NCI-H1105 treated with DMSO at 0.1 percent for 48 hours (cell line): Measurements from ENCODE around the gene ARG2.

ENCODE experiments used
- DNase-seq: peaks from one replicate; lab custom pipeline; 2025; lab: John Stamatoyannopoulos, UW

Gene ARG2

GRCh38 chr14:67638642-67639041, 18.9 kb downstream of the ARG2 start:
- DNase-seq: no peak

GRCh38 chr14:67641480-67641879, 21.8 kb downstream of the ARG2 start:
- no peak for DNase-seq

- DNase-seq: no peak
These were observed 22.4 kb downstream of the ARG2 start for GRCh38 chr14:67641902-67642749.

DNA sequence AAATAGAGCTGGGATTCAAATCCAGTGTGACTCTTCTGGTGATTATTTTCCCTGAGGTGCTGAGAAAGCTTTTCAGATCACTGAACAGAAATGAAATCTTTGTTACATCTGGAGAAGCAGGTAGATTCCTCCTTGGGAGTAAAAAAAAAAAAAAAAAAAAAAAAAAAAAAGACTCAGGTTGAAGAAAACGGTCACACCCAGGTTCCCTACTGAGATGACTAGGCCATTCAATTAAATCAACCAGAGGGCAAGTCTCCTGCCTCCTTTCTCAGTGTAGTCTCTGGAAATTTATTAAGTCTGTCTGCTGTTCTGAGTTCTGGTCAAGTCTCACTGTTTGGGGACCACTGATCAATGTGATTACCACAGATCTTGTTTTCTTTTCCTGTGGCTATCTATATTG, 24.0 kb downstream of the ARG2 start:
- DNase-seq: no peak

DNA sequence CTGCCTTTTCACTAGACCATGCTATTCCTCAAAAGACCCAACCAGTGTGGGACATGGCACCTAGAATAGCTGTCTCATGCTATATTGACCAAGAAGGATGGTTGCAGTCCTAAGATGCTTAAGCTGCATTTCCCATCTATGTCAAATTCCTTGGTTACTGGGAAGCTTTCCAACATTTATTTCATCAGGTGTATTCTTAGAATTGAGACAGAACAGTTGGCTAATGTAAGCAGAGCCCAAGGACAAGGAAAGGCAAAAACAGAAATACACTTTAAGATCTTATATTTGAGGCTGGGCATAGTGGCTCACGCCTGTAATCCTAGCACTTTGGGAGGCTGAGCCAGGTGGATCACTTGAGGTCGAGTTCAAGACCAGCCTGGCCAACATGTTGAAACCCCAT, 24.7 kb downstream of the ARG2 start:
- DNase-seq: no peak

DNA sequence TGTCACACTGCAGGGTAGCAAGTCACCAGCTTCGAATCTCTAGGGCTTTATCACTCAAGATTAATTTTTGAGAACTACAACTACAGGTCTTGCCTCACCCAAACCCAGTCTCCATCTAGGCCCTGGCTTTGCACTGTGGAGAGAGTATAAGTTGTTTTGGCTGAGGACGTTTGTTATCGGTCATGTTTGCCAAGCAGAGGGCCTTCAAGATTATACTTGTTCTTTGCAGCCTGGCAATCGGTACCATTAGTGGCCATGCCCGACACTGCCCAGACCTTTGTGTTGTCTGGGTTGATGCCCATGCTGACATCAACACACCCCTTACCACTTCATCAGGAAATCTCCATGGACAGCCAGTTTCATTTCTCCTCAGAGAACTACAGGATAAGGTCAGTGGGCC, 25.7 kb downstream of the ARG2 start:
- no peak for DNase-seq

DNA sequence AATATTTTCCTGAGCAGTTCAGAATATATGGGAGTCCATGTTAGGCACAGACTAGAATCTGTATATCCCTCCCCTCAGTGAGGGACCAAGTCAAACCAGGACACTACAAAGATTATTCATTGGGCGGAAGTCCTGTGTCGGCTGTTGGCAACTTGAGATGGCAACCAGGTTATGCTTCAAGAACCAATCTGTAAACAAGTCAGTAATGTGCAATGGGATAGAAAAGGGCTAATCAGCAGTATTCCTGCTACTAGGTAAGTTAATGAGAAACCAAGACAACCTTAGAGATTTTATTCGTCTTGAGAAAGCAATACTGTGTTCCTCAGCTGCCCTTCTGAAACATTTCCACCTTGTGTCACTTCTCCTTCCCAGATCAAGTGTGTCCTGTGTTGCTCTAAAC, 26.4 kb downstream of the ARG2 start:
- DNase-seq: no peak

DNA sequence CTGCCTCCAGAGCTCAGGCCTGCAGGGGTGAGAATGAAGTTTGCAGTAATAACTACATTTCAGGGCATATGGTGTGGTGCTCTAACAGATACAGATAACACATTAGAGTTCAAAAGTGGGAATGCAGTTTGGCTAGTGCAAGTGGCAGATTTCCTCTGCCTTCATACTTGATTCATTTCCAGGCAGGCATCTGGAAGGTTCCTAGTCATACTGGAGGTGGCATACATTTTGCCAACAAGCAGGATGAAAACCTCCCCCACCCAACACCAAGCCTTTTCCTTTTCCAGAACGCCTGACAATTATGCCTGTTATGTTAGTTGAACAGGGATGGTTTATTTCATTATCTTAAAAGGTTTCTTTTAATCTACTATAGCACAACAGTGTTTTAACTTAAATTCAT, 30.4 kb downstream of the ARG2 start:
- DNase-seq: no peak

DNA sequence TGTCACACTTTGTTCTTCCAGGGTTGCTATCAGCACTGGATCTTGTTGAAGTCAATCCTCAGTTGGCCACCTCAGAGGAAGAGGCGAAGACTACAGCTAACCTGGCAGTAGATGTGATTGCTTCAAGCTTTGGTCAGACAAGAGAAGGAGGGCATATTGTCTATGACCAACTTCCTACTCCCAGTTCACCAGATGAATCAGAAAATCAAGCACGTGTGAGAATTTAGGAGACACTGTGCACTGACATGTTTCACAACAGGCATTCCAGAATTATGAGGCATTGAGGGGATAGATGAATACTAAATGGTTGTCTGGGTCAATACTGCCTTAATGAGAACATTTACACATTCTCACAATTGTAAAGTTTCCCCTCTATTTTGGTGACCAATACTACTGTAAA, 31.0 kb downstream of the ARG2 start:
- DNase-seq: no peak

DNA sequence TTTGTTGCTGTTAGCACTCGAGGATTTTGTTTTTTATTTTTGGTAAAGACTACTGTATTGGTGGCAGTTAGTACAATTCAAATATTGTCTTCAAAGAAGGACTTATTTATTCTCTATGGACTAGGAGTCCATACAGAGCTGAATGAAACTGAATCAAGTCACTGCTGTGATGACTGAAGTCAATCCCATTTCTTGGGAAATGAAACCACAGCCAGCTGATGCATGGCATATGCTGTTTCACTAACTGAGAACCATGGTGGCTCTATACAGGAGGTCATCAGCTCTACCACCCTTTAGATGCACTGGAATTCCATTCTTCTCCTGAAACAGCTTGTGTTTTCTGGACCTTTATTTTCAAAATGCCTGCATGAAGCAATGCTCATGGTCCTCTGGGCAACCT, 32.5 kb downstream of the ARG2 start:
- DNase-seq: no peak

DNA sequence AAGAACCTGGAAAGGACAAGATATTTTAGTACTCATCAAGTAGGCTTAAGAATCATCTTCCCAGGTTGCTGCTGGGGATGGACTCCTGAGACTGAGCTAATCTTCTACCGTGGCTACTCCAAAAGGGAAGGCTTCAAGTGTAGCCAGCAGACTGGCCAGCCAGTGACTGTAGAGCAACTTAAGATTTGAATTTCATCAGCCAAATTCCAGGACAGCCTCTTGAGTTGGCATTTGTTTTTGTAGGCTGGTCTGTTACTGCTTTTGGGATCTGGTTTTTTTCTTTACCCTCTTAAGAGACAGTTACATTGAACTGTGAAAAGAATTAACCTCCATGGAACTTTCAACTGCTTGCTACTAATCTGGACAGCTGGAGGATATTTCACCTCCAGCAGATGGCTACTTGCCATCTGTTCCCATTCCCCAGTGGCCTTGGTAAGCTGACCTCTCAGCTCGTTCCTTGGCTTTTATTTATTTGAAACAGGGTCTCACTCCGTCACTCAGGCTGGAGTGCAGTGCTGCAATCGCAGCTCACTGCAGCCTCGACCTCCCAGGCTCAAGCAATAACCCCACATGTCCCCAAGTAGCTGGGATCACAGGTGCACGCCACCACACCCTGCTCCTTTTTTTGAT, 34.0 kb downstream of the ARG2 start:
- DNase-seq: no peak

DNA sequence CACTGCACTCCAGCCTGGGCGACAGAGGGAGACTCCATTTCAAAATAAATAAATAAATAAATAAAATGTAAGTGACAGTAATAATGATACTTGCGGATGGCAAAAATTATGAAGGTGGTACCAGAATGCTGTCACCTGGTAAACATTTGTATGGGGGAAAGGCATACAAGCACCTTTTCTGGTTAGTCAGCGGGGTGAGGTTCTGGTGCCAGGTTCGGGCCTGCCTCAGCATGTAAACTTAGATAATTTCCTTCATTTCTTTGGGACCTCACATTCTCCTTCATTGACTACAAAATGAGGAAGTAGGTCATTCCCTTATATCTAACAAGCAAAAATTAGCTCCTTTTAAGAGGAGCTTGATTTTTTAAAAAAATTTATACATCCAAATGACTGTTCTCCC, 43.9 kb downstream of the ARG2 start:
- DNase-seq: no peak

GRCh38 chr14:67665868-67666267, 46.1 kb downstream of the ARG2 start:
- no peak for DNase-seq

DNA sequence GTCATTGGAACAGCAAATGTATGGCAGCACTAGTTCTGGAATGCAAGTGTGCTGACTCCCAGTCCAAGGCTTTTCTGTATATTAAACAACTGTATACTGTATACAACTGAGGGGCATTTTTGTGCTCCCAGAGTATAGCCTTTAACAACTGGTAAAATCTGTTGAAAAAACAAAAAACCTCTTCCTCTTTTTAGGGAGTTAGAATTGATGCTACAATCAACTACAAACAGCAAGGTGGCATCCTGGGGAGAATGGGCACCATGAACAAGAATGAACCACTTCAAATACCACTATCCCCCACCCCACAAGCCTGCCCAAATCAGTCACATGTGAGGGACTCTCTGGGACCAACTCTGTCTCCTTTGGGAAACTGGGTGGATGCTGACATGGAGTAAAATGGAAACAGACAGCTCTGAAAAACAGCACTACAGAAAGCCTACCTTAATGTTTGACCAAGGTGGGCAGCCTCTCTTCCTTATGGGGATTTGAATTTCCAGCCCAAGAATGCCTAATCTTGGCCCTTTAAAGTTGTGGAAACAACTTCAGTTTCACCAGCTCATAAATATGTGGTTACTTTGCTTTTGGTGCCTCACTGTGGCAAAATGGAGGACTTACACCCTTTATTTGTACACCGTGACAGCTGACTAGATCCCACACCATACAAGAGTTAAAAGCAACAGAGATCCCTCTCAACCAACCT, 47.2 kb downstream of the ARG2 start:
- peak; percentile 16 for DNase-seq

GRCh38 chr14:67668559-67668958, 48.8 kb downstream of the ARG2 start:
- no peak for DNase-seq

DNA sequence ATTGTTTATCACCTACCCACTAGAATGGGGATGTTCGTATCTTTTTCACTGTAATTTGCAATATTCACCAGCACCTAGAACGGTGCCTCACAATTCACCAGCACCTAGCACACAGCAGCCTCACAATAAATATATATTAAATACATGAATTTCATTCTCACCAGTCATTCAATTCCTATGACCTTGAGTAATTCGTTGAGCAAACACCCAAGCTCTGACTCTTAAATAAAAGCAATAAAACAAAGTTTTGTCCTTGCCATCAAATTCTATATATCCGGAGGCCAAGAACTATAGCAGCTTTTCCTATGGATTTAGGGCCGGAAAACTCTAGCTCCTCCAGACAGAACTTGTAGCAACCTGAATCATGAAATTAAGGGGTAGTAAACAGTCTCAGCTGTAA, 53.7 kb downstream of the ARG2 start:
- DNase-seq: no peak

GRCh38 chr14:67674139-67674479, 54.4 kb downstream of the ARG2 start:
- peak; percentile 60 for DNase-seq

- DNase-seq: peak; percentile 81
These were observed 54.9 kb downstream of the ARG2 start, which contains the start of gene VTI1B for GRCh38 chr14:67674480-67675218. Gene VTI1B (minus strand): TSS chr14:67674632. CDS start chr14:67674489, 143 bp downstream.

- no peak for DNase-seq
These were observed 55.5 kb downstream of the ARG2 start for GRCh38 chr14:67675219-67675582.

GRCh38 chr14:67679006-67679405, 59.3 kb downstream of the ARG2 start:
- DNase-seq: no peak

- DNase-seq: no peak
These were observed 60.4 kb downstream of the ARG2 start for GRCh38 chr14:67680121-67680602.

DNA sequence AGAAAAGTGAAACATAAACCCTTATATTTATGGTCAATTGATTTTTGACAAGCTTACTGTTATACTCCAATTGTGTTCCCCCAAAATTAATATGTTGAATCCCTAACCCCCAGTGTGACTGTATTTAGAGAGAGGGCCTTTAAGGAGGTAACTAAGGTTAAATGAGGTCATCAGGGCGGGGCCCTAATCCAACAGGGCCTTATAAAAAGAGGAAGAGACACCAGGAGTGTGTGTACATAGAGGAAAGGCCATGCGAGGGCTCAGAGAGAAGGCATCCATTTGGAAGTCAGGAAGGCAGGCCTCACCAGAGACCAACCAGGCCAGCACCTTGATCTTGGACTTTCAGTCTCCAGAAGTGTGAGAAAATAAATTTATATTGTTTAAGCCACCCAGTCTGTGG, 61.2 kb downstream of the ARG2 start:
- DNase-seq: no peak
